A673 (cell line): ENCODE data around the gene SPEG. TPM values are rescaled to one million over a fixed set of nuclear protein-coding genes. Genes with fewer than 3 reads are reported as not detected.

Source experiments
- BruUV-seq: library from RNA; stranded (reverse); fragments of 400-500 nt; replicated peaks from 2 replicates; lab custom pipeline; 2021; lab: Mats Ljungman, UMichigan
- CTCF ChIA-PET: fragments of 300-600 bp; sonication (Branson Sonifier 250); formaldehyde crosslinking; loops from one replicate; lab custom pipeline; 2022; ENCODE audit warnings: antibody characterized with exemption; lab: Charles Lee
- POLR2A ChIA-PET: fragments of 300-600 bp; sonication (Branson Sonifier 250); formaldehyde crosslinking; loops from one replicate; lab custom pipeline; 2022; ENCODE audit warnings: antibody characterized with exemption; ENCODE audit not compliant: low non-redundant PET; lab: Charles Lee
- DNase-seq: peaks from one replicate; pipeline ENCODE4 v3.0.0-alpha.2; 2015; ENCODE audit warnings: low spot score
- H3K27ac ChIP-seq: fragments of 200-600 bp; sonication (generic); 2 replicates; pipeline ENCODE4 v1.5.1; 2016; ENCODE audit warnings: mixed run types, low read depth, mild to moderate bottlenecking, mixed read lengths, antibody characterized with exemption, low read length; ENCODE audit not compliant: poor library complexity, severe bottlenecking
- H3K27me3 ChIP-seq: fragments of 200-600 bp; sonication (generic); replicated peaks from 2 replicates; pipeline ENCODE4 v1.6.1; 2017; ENCODE audit warnings: mixed run types, low read depth, mild to moderate bottlenecking, mixed read lengths, antibody characterized with exemption, low read length; ENCODE audit not compliant: insufficient read depth, poor library complexity
- H3K36me3 ChIP-seq: fragments of 200-600 bp; sonication (generic); 2 replicates; pipeline ENCODE4 v1.6.1; 2016; ENCODE audit warnings: mixed run types, mild to moderate bottlenecking, mixed read lengths, antibody characterized with exemption, low read length; ENCODE audit not compliant: insufficient read depth, poor library complexity, severe bottlenecking
- H3K4me1 ChIP-seq: fragments of 200-600 bp; sonication (generic); 2 replicates; pipeline ENCODE4 v1.6.1; 2017; ENCODE audit warnings: mixed run types, mild to moderate bottlenecking, mixed read lengths, antibody characterized with exemption, low read length; ENCODE audit not compliant: insufficient read depth, poor library complexity, severe bottlenecking
- H3K4me3 ChIP-seq: fragments of 200-600 bp; sonication (generic); 2 replicates; pipeline ENCODE4 v1.5.1; 2016; ENCODE audit warnings: low read depth, mixed run types, mild to moderate bottlenecking, mixed read lengths, low read length; ENCODE audit not compliant: poor library complexity, severe bottlenecking
- H3K9me3 ChIP-seq: fragments of 200-600 bp; sonication (generic); 2 replicates; pipeline ENCODE4 v1.6.1; 2016; ENCODE audit warnings: mixed run types, low read depth, mild to moderate bottlenecking, mixed read lengths, antibody characterized with exemption, low read length; ENCODE audit not compliant: poor library complexity, severe bottlenecking
- EZH2 ChIP-seq: fragments of 200-600 bp; sonication (generic); IDR thresholded peaks from 2 replicates; pipeline ENCODE4 v1.6.1; 2017; ENCODE audit warnings: borderline replicate concordance, low read depth, mild to moderate bottlenecking, mixed read lengths, antibody characterized with exemption, low read length; ENCODE audit not compliant: poor library complexity, severe bottlenecking
- intact Hi-C: fragments of 100-400 bp; cut with micrococcal nuclease; formaldehyde crosslinking; loops from one replicate; pipeline ENCODE4 v1.10.0; 2022; ENCODE audit not compliant: unreplicated experiment
- total RNA-seq: library from RNA; stranded (reverse); gene quantifications from 2 replicates; pipeline ENCODE4 v1.2.3, GENCODE V29; 2021
- TF ChIP-seq, protein P1 (sequence below): fragments of 300-800, 200-600 bp; sonication (generic); conservative IDR thresholded peaks from 2 replicates; pipeline ENCODE4 v1.5.1; 2017; ENCODE audit warnings: low read depth, mild to moderate bottlenecking, antibody characterized with exemption, low read length, moderate library complexity, mixed read lengths

SPEG gene
- total RNA-seq, 1 experiment from 2014 or later: 8.4 TPM

DNA sequence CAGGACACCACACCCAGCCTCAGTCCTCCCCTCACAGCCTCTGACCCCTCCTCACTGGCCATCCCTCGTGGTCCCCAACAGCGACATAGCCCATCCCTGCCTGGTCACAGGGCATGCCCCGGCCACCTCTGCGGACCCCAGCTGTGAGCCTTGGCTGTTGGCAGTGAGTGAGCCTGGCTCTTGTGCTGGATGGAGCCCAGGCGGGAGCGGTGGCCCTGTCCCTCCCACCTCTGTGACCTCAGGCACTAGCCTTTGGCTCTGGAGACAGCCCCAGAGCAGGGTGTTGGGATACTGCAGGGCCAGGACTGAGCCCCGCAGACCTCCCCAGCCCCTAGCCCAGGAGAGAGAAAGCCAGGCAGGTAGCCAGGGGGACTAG is 8.6 kb upstream of the SPEG start:
- BruUV-seq: no TSS peak
- Histone ChIP-seq H3K36me3 (no peaks in the 10 kb centered on the region), H3K9me3 (no peaks in the 10 kb centered on the region), H3K27me3 (no peaks in the 10 kb centered on the region), H3K4me3 (no peak overlapping the region), H3K27ac (no peak overlapping the region), H3K4me1 (peaks cover 4% of the 10 kb centered on the region)
- ChIA-PET POLR2A (no interaction called here), CTCF (no interaction called here)
- intact Hi-C loops: no loop called here
- no peak for TF ChIP-seq EZH2
- TF ChIP-seq, protein P1, sequence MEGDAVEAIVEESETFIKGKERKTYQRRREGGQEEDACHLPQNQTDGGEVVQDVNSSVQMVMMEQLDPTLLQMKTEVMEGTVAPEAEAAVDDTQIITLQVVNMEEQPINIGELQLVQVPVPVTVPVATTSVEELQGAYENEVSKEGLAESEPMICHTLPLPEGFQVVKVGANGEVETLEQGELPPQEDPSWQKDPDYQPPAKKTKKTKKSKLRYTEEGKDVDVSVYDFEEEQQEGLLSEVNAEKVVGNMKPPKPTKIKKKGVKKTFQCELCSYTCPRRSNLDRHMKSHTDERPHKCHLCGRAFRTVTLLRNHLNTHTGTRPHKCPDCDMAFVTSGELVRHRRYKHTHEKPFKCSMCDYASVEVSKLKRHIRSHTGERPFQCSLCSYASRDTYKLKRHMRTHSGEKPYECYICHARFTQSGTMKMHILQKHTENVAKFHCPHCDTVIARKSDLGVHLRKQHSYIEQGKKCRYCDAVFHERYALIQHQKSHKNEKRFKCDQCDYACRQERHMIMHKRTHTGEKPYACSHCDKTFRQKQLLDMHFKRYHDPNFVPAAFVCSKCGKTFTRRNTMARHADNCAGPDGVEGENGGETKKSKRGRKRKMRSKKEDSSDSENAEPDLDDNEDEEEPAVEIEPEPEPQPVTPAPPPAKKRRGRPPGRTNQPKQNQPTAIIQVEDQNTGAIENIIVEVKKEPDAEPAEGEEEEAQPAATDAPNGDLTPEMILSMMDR: no peak
- DNase-seq: no peak

DNA sequence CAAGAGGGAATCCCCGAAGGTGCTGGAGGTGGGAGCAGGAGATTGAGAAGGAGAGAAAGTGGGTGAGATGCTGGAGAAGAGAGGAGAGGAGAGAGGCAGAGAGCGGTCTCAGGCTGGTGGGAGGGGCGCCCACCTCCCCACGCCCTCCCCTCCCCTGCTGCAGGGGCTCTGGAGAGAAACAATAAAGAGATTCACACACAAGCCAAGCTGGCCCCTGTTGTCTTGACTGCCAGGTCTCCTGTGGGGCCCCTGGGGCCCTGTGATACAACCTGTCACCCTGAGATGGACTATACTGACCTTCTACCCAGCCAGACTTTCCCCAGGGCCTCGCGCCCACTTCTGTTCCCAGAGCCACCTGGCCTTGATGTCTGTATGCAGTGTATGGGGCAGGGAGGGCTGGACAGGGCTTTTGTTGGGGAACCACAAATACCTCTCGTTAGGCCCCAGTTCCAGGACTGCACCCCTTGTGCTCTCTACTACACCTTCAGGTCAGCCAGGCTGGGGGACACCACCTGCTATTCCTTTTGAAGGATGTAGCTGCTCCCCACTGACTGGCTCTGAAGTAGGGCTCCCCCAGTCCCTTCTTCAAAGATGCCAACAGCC is 8.0 kb upstream of the SPEG start:
- no peak for DNase-seq
- no peak overlapping the region for H3K27ac ChIP-seq
- POLR2A ChIA-PET: no interaction called here
- no peaks in the 10 kb centered on the region for H3K9me3 ChIP-seq
- TF ChIP-seq EZH2: no peak
- H3K4me1 ChIP-seq: peaks cover 4% of the 10 kb centered on the region
- BruUV-seq: no TSS peak
- intact Hi-C loops: no loop called here
- CTCF ChIA-PET: no interaction called here
- no peaks in the 10 kb centered on the region for H3K36me3 ChIP-seq
- no peaks in the 10 kb centered on the region for H3K27me3 ChIP-seq
- H3K4me3 ChIP-seq: no peak overlapping the region

DNA sequence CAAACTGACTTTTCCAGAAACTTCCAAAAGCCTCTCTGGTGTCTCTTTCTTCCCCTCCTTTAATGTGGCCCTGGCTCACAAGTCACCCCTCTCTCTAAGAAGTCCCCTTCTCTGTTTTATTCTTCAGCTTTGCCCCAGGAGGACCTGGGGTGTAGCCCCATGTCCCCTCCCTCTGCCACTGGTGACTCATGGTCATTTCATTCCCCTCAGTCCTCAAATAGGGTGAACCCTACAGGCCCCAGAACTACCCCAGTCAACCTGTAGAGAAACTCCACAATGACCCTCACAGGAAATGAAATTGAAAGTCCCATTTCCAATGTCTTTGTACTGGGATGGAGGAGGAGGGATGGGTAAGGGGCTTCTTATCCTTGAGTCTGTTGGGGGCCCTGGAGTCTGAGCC is 6.2 kb upstream of the SPEG start:
- intact Hi-C loops: no loop called here
- Histone ChIP-seq H3K9me3 (no peaks in the 10 kb centered on the region), H3K4me1 (peaks cover 4% of the 10 kb centered on the region), H3K27me3 (no peaks in the 10 kb centered on the region), H3K36me3 (no peaks in the 10 kb centered on the region), H3K4me3 (no peak overlapping the region), H3K27ac (no peak overlapping the region)
- CTCF ChIA-PET: no interaction called here
- no TSS peak for BruUV-seq
- DNase-seq: no peak
- TF ChIP-seq EZH2: no peak
- TF ChIP-seq, protein P1: no peak
- POLR2A ChIA-PET: no interaction called here
